Astrocyte (in vitro differentiated cells and primary cell): ENCODE measurements around the gene FBXO17. TPM values are rescaled to one million over a fixed set of nuclear protein-coding genes. Genes with fewer than 3 reads are reported as not detected.

ENCODE experiments used
- DNase-seq: peaks from one replicate; pipeline ENCODE4 v3.0.0-alpha.2; 2010; ENCODE audit warnings: low read depth
- FAIRE-seq: peaks from 2 replicates; lab custom pipeline; 2011; peaks lifted over from hg19 to GRCh38; lab: Jason Lieb, UNC
- H2AFZ ChIP-seq: 2 replicates; pipeline ENCODE4 v1.6.0; 2012; ENCODE audit warnings: low read depth, low read length, inconsistent platforms
- H3K27ac ChIP-seq: 2 replicates; pipeline ENCODE4 v1.5.1; 2011; ENCODE audit warnings: low read depth, low read length, inconsistent platforms
- H3K27me3 ChIP-seq: 2 replicates; pipeline ENCODE4 v1.6.0; 2011; ENCODE audit warnings: low read length, inconsistent platforms; ENCODE audit not compliant: insufficient read depth
- H3K36me3 ChIP-seq: 2 replicates; pipeline ENCODE4 v1.5.1; 2011; ENCODE audit warnings: low read length, inconsistent platforms; ENCODE audit not compliant: insufficient read depth
- H3K4me1 ChIP-seq: 2 replicates; pipeline ENCODE4 v1.5.1; 2011; ENCODE audit warnings: low read length, inconsistent platforms; ENCODE audit not compliant: insufficient read depth
- H3K4me2 ChIP-seq: 2 replicates; pipeline ENCODE4 v1.6.0; 2012; ENCODE audit warnings: low read length, inconsistent platforms
- H3K4me3 ChIP-seq: 2 replicates; pipeline ENCODE4 v1.5.1; 2011; ENCODE audit warnings: low read depth, mild to moderate bottlenecking, low read length, inconsistent platforms; ENCODE audit not compliant: insufficient read depth
- H3K79me2 ChIP-seq: 2 replicates; pipeline ENCODE4 v1.6.0; 2012; ENCODE audit warnings: mild to moderate bottlenecking, low read length, inconsistent platforms; ENCODE audit not compliant: insufficient read depth
- H3K9ac ChIP-seq: 2 replicates; pipeline ENCODE4 v1.6.0; 2012; ENCODE audit warnings: mild to moderate bottlenecking, low read length, inconsistent platforms
- H3K9me3 ChIP-seq: 2 replicates; pipeline ENCODE4 v1.5.1; 2012; ENCODE audit warnings: low read depth, mild to moderate bottlenecking, low read length, inconsistent platforms; ENCODE audit not compliant: insufficient read depth
- H4K20me1 ChIP-seq: 2 replicates; pipeline ENCODE4 v1.6.0; 2012; ENCODE audit warnings: low read length, inconsistent platforms; ENCODE audit not compliant: insufficient read depth
- H3K27ac Mint-ChIP-seq: one replicate; pipeline ENCODE4 v1.8.0; 2021; ENCODE audit warnings: mild to moderate bottlenecking, mixed read lengths; ENCODE audit not compliant: unreplicated experiment
- H3K27me3 Mint-ChIP-seq: one replicate; pipeline ENCODE4 v1.8.0; 2021; ENCODE audit warnings: low read depth, mixed read lengths; ENCODE audit not compliant: unreplicated experiment
- H3K36me3 Mint-ChIP-seq: one replicate; pipeline ENCODE4 v1.8.0; 2021; ENCODE audit warnings: low read depth, mixed read lengths; ENCODE audit not compliant: unreplicated experiment
- H3K4me1 Mint-ChIP-seq: one replicate; pipeline ENCODE4 v1.8.0; 2021; ENCODE audit warnings: low read depth, mixed read lengths; ENCODE audit not compliant: unreplicated experiment
- H3K4me3 Mint-ChIP-seq: one replicate; pipeline ENCODE4 v1.8.0; 2021; ENCODE audit warnings: mild to moderate bottlenecking, moderate library complexity, mixed read lengths; ENCODE audit not compliant: unreplicated experiment
- H3K9me3 Mint-ChIP-seq: one replicate; pipeline ENCODE4 v1.8.0; 2021; ENCODE audit warnings: mild to moderate bottlenecking, mixed read lengths; ENCODE audit not compliant: unreplicated experiment
- CTCF ChIP-seq: IDR thresholded peaks from 2 replicates; pipeline ENCODE4 v1.5.1; 2011; ENCODE audit warnings: low read depth, mild to moderate bottlenecking, inconsistent platforms, low read length, moderate library complexity; ENCODE audit not compliant: insufficient read depth
- EZH2 ChIP-seq: IDR thresholded peaks from 2 replicates; pipeline ENCODE4 v1.6.1; 2012; ENCODE audit warnings: mild to moderate bottlenecking, low read length, inconsistent platforms; ENCODE audit not compliant: insufficient read depth
- total RNA-seq: library from RNA; stranded (reverse); gene quantifications from 2 replicates; pipeline ENCODE4 v1.2.1, GENCODE V29; 2021

FBXO17 gene
- total RNA-seq, 1 donor from 2014 or later: 14.7 TPM

GRCh38 chr19:38899447-38900201 is 75.9 kb downstream of the FBXO17 start, which contains the start of the genes NFKBIB and SIRT2:
NFKBIB (plus strand) TSS chr19:38899969; CDS start chr19:38900033, 64 bp downstream.
SIRT2 (minus strand) TSS chr19:38899618; CDS start chr19:38899521, 97 bp downstream.
- peak within 1 kb of the TSS; percentile 91 for H3K9ac ChIP-seq
- peak; percentile 99 for DNase-seq
- FAIRE-seq: peak; percentile 9
- H3K27me3 ChIP-seq: no peaks in the 10 kb centered on the region
- peaks cover 12% of the 10 kb centered on the region for H4K20me1 ChIP-seq
- peak within 1 kb of the TSS; percentile 95 for H2AFZ ChIP-seq
- H3K9me3 ChIP-seq: no peaks in the 10 kb centered on the region
- Mint-ChIP-seq H3K4me3 (peak within 1 kb of the TSS; percentile 90), H3K36me3 (peaks cover 7% of the 10 kb centered on the region), H3K27ac (peak within 1 kb of the TSS; percentile 92), H3K9me3 (peaks cover 1% of the 10 kb centered on the region), H3K27me3 (no peaks in the 10 kb centered on the region), H3K4me1 (peaks cover 4% of the 10 kb centered on the region)
- H3K79me2 ChIP-seq: peaks cover 33% of the 10 kb centered on the region
- no peak for TF ChIP-seq CTCF
- TF ChIP-seq EZH2: no peak
- peak within 1 kb of the TSS; percentile 86 for H3K4me3 ChIP-seq
- H3K4me1 ChIP-seq: peaks cover 3% of the 10 kb centered on the region
- H3K4me2 ChIP-seq: peak within 1 kb of the TSS; percentile 89
- no peaks in the 10 kb centered on the region for H3K36me3 ChIP-seq
- peak within 1 kb of the TSS; percentile 92 for H3K27ac ChIP-seq

DNA sequence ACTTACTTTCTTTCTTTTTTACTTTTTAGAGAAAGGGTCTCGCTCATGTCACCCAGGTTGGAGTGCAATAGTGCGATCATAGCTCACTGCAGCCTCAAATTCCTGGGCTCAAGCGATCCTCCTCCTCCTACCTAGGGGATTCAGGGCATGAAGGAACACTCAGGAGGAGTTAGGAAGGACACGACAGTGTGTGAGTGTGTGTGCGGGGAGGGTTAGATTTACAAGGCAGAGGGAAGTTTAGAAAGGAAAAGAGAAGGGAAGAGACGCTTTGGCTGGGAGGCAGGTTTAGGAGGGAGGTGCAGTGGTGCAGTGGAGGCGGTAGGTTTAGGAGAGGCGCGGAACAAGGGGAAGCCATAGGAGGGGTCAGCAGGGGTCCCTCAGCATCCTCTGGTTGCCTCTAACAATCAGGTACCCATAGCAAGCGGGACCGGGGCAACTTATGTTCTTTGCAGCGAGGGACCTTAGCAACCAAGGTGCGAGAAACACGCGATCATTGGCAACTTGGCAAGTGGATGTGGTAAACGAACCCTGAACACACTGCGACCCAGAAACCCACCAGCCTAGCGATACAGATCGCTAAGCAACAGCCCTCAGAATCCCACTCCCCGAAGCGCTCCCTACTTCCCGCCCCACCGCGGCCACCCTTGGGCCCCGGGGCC is 76.6 kb downstream of the FBXO17 start:
- peaks cover 1% of the 10 kb centered on the region for H3K9me3 Mint-ChIP-seq
- Histone ChIP-seq H3K79me2 (peaks cover 31% of the 10 kb centered on the region), H3K27ac (peak overlapping the region; percentile 92), H4K20me1 (peaks cover 7% of the 10 kb centered on the region), H3K4me2 (peak overlapping the region; percentile 89), H3K9me3 (no peaks in the 10 kb centered on the region), H3K4me3 (peak overlapping the region; percentile 86), H2AFZ (peak overlapping the region; percentile 95), H3K36me3 (no peaks in the 10 kb centered on the region), H3K4me1 (peaks cover 3% of the 10 kb centered on the region), H3K27me3 (no peaks in the 10 kb centered on the region), H3K9ac (peak overlapping the region; percentile 91)
- H3K4me1 Mint-ChIP-seq: peaks cover 4% of the 10 kb centered on the region
- peak overlapping the region; percentile 92 for H3K27ac Mint-ChIP-seq
- DNase-seq: peak; percentile 10
- TF ChIP-seq EZH2 (no peak), CTCF (no peak)
- no peaks in the 10 kb centered on the region for H3K27me3 Mint-ChIP-seq
- H3K36me3 Mint-ChIP-seq: no peaks in the 10 kb centered on the region
- peak overlapping the region; percentile 90 for H3K4me3 Mint-ChIP-seq
- no peak for FAIRE-seq
